Vagina (tissue), 2 donors: ENCODE data around the gene COX10.
"Not testable (repeated sequence)": the region's sequence is repeated elsewhere in the genome, so short reads cannot be mapped to it uniquely, and the experiment has no call there.

Experiments
- POLR2A ChIP-seq, 2 donors: fragments of 450-650 bp; IDR thresholded peaks; one replicate each; pipeline ENCODE4 v1.6.1; 2017; ENCODE audit warnings: antibody characterized with exemption in 2 of 2, mild to moderate bottlenecking in 2 of 2, moderate library complexity in 2 of 2
- POLR2AphosphoS5 ChIP-seq, 2 donors: sonication (generic); formaldehyde crosslinking; IDR thresholded peaks; one replicate each; pipeline ENCODE4 v1.9.0; 2017; ENCODE audit warnings: antibody characterized with exemption in 2 of 2, mild to moderate bottlenecking in 2 of 2, low read depth in 1 of 2; ENCODE audit not compliant: insufficient read depth in 1 of 2
- TF ChIP-seq, protein P1 (sequence below), 3 experiments: fragments of 450-650 bp in 2 of 3; fragments of 200-600 bp in 1 of 3; sonication (generic) in 1 of 3; IDR thresholded peaks; one replicate each; pipeline ENCODE4 v1.5.1; 2017 to 2019; ENCODE audit warnings: antibody characterized with exemption in 3 of 3, mild to moderate bottlenecking in 2 of 3, moderate library complexity in 2 of 3

DNA sequence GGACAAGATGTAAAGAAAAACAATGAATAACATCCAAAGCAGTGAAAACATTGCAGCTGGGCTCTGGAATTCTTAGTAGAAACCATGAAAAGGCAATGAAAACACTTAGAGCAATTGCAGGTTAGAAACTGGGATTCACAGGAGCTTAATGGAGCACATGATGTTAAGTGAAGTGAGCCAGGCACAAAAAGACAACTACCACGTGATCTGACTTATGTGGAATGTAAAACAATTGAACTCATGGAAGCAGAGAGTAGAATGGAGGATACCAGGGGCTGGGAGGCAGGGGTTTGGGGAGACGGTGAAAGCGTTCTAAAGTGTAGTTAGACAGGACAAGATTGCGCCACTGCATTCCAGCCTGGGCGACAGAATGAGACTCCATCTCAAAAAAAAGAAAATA, 170.0 kb downstream of the COX10 start:
- TF ChIP-seq, protein P1, sequence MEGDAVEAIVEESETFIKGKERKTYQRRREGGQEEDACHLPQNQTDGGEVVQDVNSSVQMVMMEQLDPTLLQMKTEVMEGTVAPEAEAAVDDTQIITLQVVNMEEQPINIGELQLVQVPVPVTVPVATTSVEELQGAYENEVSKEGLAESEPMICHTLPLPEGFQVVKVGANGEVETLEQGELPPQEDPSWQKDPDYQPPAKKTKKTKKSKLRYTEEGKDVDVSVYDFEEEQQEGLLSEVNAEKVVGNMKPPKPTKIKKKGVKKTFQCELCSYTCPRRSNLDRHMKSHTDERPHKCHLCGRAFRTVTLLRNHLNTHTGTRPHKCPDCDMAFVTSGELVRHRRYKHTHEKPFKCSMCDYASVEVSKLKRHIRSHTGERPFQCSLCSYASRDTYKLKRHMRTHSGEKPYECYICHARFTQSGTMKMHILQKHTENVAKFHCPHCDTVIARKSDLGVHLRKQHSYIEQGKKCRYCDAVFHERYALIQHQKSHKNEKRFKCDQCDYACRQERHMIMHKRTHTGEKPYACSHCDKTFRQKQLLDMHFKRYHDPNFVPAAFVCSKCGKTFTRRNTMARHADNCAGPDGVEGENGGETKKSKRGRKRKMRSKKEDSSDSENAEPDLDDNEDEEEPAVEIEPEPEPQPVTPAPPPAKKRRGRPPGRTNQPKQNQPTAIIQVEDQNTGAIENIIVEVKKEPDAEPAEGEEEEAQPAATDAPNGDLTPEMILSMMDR (IDR thresholded peaks at IDR 0.05) = not testable (repeated sequence)
- not testable (repeated sequence) for TF ChIP-seq POLR2A (IDR thresholded peaks at IDR 0.05); POLR2AphosphoS5 (IDR thresholded peaks at IDR 0.05; ENCODE audit: insufficient read depth in 1 of 2, low read depth in 1 of 2)
